Activated CD4-positive, alpha-beta T cell treated with anti-CD3 and anti-CD28 coated beads for 1 hour (primary cell): ENCODE data around the gene ZNF804A.
"Not testable (repeated sequence)": the region's sequence is repeated elsewhere in the genome, so short reads cannot be mapped to it uniquely, and the experiment has no call there.

Experiments used
- DNase-seq: peaks from one replicate; pipeline ENCODE4 v3.0.0-alpha.2; 2020

The ZNF804A gene

DNA sequence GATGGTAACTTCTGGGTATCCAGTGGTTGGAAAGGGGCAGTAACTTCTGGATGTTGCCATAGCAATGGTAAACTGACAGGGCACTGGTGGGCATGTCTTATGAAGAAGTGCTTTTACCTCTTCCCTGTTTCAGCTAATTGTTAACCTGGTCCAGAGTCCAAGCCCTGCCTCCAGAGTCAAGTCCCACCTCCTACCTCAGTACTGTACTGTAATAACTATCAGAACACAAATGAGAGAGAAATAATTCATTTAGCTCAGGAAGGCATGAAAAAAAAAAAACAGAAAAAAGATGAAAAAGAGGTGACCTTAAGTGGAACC is 237.0 kb downstream of the ZNF804A start:
- DNase-seq, result no peak

- no peak for DNase-seq
Measured at GRCh38 chr2:184847331-184847730, 249.0 kb downstream of the ZNF804A start.

GRCh38 chr2:184849516-184849915 is 251.2 kb downstream of the ZNF804A start:
- DNase-seq, result no peak

- DNase-seq, result no peak
Measured at GRCh38 chr2:184851576-184851975, 253.2 kb downstream of the ZNF804A start.

DNA sequence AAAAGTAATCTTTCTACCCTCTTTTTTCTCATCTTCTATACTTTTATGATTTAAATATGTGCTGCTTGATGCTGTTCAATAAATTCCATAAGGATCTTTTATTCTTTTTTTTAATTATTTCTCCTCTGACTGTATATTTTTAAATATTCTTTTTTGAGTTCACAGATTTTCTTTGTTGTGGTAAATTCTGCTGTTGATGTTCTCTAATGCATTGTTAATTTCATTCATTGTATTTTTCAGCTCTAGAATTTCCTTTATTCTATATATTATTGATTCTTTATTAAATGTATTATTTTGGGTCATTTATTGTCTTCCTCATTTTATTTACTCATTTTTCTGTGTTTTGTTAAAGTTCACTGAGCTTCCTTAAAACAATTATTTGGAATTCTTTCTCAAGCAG is 260.9 kb downstream of the ZNF804A start:
- DNase-seq, result no peak

DNA sequence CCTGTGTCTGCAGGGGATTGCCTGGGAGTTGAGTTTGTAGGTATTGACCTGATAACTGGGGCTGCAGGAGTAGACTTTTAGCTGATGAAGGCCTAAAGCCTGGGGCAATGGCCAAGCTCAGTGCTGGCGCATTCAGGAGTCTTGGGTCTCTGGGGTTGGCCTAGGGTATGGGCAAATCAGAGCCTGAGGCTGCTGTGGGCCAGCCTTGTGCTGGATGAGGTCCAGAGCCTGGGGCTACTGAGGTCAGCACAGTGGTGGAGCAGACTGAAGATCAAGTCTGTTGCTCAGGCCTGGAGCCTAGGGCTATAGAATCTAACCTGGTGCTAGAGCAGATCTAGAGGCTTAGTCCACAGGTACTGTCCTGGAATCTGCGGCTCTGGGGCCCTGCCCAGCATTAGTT is 262.4 kb downstream of the ZNF804A start:
- no peak for DNase-seq

- no peak for DNase-seq
Measured at GRCh38 chr2:184875212-184875611, 276.9 kb downstream of the ZNF804A start.

GRCh38 chr2:184875911-184876310 is 277.6 kb downstream of the ZNF804A start:
- DNase-seq, result no peak

GRCh38 chr2:184877909-184878308 is 279.6 kb downstream of the ZNF804A start:
- no peak for DNase-seq

- no peak for DNase-seq
Measured at GRCh38 chr2:184879671-184880070, 281.3 kb downstream of the ZNF804A start.

DNA sequence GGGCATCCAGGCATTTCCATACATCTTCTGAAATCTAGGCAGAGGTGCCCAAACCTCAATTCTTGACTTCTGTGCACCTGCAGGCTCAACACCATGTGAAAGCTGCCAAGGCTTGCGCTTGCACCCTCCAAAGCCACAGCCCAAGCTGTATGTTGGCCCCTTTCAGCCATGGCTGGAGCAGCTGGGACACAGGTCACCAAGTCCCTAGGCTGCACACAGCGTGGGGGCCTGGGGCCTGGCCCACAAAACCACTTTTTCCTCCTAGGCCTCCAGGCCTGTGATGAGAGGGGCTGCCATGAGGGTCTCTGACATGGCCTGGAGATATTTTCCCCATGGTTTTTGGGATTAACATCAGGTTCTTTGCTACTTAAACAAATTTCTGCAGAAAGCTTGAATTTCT is 288.3 kb downstream of the ZNF804A start:
- DNase-seq, result not testable (repeated sequence)

DNA sequence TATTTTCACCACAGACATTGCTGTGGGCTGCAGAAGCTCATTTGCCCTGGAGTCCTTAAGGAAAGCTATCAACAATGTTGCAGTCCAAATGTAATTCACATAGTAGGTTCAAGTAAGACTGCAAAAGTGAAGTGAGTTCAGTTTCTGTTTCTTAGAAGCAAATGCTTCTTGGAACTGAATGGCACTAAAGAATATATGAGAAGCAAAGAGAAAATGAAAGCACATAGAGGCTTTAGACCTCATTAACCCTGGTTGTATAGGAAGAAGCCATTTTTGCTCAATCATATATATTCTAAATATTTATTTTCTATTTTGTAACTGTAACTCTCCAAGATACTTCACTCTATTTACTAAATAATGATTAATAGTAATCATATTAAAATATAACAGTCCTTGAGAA is 292.0 kb downstream of the ZNF804A start:
- DNase-seq, result no peak

DNA sequence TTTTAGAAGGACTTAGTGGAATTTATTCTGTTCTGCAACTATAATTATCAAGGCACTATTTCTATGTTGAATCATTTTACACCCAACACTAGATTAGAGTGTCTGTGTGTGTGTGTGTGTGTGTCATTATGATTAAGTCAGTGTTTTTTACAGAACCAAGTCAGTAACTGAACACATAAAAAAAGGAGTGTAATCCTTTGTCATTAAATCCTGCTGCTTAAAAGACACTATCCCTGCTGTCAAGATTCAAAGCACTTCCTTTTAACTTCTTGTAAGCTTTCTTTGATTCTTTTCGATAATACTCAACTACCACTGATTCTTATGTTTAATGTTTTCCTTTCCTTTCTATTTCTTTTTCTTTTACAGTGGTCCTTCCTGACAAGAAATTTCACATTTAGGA is 306.7 kb downstream of the ZNF804A start:
- DNase-seq, result no peak

GRCh38 chr2:184906160-184906559 is 307.8 kb downstream of the ZNF804A start:
- DNase-seq, result no peak

- no peak for DNase-seq
Measured at GRCh38 chr2:184906709-184907108, 308.4 kb downstream of the ZNF804A start.

- DNase-seq, result no peak
Measured at GRCh38 chr2:184908966-184909365, 310.6 kb downstream of the ZNF804A start.

- no peak for DNase-seq
Measured at GRCh38 chr2:184920451-184920965, 322.2 kb downstream of the ZNF804A start.

DNA sequence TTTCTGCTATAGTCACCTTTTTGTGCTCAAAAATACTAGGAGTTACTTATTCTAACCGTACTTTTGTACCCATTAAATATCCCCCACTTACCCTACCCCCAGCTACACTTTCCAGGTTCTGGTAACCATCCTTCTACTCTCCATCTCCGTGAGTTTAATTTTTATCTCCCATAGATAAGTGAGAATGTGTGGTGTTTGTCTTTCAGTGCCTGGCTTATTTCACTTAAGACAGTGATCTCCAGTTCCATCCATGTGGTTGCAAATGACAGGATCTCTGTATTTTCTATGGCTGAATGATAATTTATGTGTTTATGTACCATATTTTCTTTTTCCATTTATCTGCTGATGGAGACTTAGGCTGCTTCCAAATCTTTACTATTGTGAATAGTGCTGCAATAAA is 323.3 kb downstream of the ZNF804A start:
- DNase-seq, result no peak

GRCh38 chr2:184923751-184924150 is 325.4 kb downstream of the ZNF804A start:
- no peak for DNase-seq

GRCh38 chr2:184927040-184927439 is 328.7 kb downstream of the ZNF804A start:
- no peak for DNase-seq

- DNase-seq, result no peak
Measured at GRCh38 chr2:184936761-184937160, 338.4 kb downstream of the ZNF804A start.

DNA sequence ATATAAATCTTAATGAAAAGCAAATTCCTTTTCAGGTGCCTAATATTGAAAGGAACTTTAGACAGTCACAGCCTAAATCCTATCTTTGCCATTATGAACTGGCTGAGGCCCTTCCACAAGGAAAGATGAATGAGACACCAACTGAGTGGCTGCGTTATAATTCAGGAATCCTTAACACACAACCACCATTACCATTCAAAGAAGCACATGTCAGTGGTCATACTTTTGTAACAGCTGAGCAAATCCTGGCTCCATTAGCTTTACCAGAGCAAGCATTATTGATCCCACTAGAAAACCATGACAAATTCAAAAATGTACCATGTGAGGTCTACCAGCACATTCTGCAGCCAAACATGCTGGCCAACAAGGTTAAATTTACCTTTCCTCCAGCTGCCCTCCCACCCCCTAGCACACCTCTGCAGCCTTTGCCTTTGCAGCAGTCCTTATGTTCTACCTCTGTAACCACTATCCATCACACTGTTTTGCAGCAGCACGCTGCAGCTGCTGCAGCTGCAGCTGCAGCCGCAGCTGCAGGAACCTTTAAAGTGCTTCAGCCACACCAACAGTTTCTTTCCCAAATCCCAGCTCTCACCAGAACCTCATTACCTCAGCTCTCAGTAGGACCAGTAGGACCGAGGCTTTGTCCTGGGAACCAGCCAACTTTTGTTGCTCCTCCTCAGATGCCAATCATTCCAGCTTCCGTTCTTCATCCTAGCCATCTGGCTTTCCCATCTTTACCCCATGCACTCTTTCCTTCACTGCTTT is 340.1 kb downstream of the ZNF804A start:
- no peak for DNase-seq

GRCh38 chr2:184945326-184945725 is 347.0 kb downstream of the ZNF804A start:
- DNase-seq, result no peak

- no peak for DNase-seq
Measured at GRCh38 chr2:184945824-184946223, 347.5 kb downstream of the ZNF804A start.

GRCh38 chr2:184956856-184957255 is 358.5 kb downstream of the ZNF804A start:
- DNase-seq, result no peak
